ENCODE data around the gene GLIS2. TPM values are rescaled to one million over a fixed set of nuclear protein-coding genes. Genes with fewer than 3 reads are reported as not detected.
A peak's percentile ranks its signal among the peaks of the same experiment; 100 is the strongest.

GLIS2 gene
- total and polyA plus RNA-seq, 10 of the 15 experiments (the other 5 are each of a cell fraction or from before 2014, with no cell fraction given) = 0.03 to 0.64 (median 0.18) TPM; not detected in 4

DNA sequence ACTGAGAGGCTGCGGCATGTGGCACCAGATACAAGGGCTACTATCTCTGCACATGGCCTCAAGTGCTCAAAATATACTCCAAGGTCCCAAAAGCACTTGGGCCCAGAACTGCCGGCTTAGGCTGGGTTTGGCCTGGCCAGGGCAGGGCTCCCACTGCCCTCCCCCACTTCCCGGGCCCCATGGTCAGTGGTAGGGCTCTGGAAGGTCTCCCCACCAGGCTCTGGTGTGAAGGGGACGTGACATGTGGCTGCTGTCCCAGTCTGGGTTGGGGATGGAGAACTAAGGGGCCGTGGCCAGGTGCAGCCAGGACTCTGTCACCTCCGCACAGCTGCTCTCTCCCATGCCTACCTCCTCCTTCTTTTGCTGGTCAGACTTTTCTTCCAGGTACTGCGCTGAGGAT, 41.0 kb downstream of the GLIS2 start:
- TF ChIP-seq NR2F1 (conservative IDR thresholded peaks at IDR 0.05) (no peak), POLR2A (IDR thresholded peaks at IDR 0.05; ENCODE audit: low read depth, low read length) (peak; percentile 47), SPI1 (IDR thresholded peaks at IDR 0.05; ENCODE audit: borderline replicate concordance, insufficient read depth, low read depth, low read length) (no peak), STAT1 (conservative IDR thresholded peaks at IDR 0.05) (no peak), SMC3 (IDR thresholded peaks at IDR 0.05; ENCODE audit: borderline replicate concordance, low read length) (no peak), FOXK2 (IDR thresholded peaks at IDR 0.05) (no peak)
- Histone ChIP-seq H3K27me3 (replicated peaks in 1 of 2; ENCODE audit: control insufficient read depth in 2 of 2, insufficient read depth in 2 of 2, low read length in 1 of 2) (no peaks in the 10 kb centered on the region), H2AFZ (ENCODE audit: control insufficient read depth, low read depth, low read length) (no peak overlapping the region), H3K36me3 (ENCODE audit: control insufficient read depth in 2 of 2, insufficient read depth in 2 of 2, low read length in 1 of 2) (peaks cover 4 to 15% of the 10 kb centered on the region in 2 experiments; a peak in 3 of 4 replicates), H3K9ac (ENCODE audit: control insufficient read depth, insufficient read depth, low read length) (no peak overlapping the region), H3K27ac (ENCODE audit: control insufficient read depth, insufficient read depth) (no peak overlapping the region), H3K4me1 (ENCODE audit: control insufficient read depth, insufficient read depth, low read length) (no peaks in the 10 kb centered on the region), H3K4me2 (ENCODE audit: control insufficient read depth, insufficient read depth) (no peak overlapping the region), H3K79me2 (ENCODE audit: control insufficient read depth, insufficient read depth, low read length) (no peaks in the 10 kb centered on the region), H3K9me3 (replicated peaks; ENCODE audit: control insufficient read depth, insufficient read depth, low read length) (no peaks in the 10 kb centered on the region), H4K20me1 (ENCODE audit: control insufficient read depth, insufficient read depth) (no peaks in the 10 kb centered on the region), H3K4me3 (no peak overlapping the region)
- RAD21 ChIA-PET (ENCODE audit: unreplicated experiment) = no interaction called here
- no TSS peak for BruUV-seq (replicated peaks)
- DNase-seq (ENCODE audit: low read depth, low spot score) = no peak
- intact Hi-C loops (cut with micrococcal nuclease; ENCODE audit: unreplicated experiment) = loop anchor here (10.0 kb wide), 1 partner anchor 118 kb away; the partner anchor contains the start of genes HMOX2 and NMRAL1
- POLR2A ChIA-PET = no interaction called here
- no peak for FAIRE-seq
- in situ Hi-C loops (cut with MboI) = no loop called here
- SMC1A ChIA-PET (ENCODE audit: uncharacterized antibody, unreplicated experiment) = no interaction called here
- CTCF ChIA-PET = interaction anchor here (0.7 kb wide), 1 partner anchor 509 kb away, joined by 3 read pairs; no protein-coding TSS in a partner anchor
- 92% methylated on average over 7 of the region's 7 CpGs for WGBS (ENCODE audit: insufficient coverage, insufficient replicate concordance, low lambda C conversion rate, missing lambda C conversion rate)
- no peak for ATAC-seq

- Histone ChIP-seq H3K9me3 (replicated peaks; ENCODE audit: control insufficient read depth, insufficient read depth, low read length) (no peaks in the 10 kb centered on the region), H3K27me3 (replicated peaks in 1 of 2; ENCODE audit: control insufficient read depth in 2 of 2, insufficient read depth in 2 of 2, low read length in 1 of 2) (no peaks in the 10 kb centered on the region), H4K20me1 (ENCODE audit: control insufficient read depth, insufficient read depth) (no peaks in the 10 kb centered on the region), H3K9ac (ENCODE audit: control insufficient read depth, insufficient read depth, low read length) (no peak overlapping the region), H3K4me3 (no peak overlapping the region), H3K27ac (ENCODE audit: control insufficient read depth, insufficient read depth) (no peak overlapping the region), H2AFZ (ENCODE audit: control insufficient read depth, low read depth, low read length) (no peak overlapping the region), H3K36me3 (ENCODE audit: control insufficient read depth in 2 of 2, insufficient read depth in 2 of 2, low read length in 1 of 2) (peaks cover 4 to 23% of the 10 kb centered on the region in 2 experiments; a peak in 3 of 4 replicates), H3K4me1 (ENCODE audit: control insufficient read depth, insufficient read depth, low read length) (no peaks in the 10 kb centered on the region), H3K79me2 (ENCODE audit: control insufficient read depth, insufficient read depth, low read length) (no peaks in the 10 kb centered on the region), H3K4me2 (ENCODE audit: control insufficient read depth, insufficient read depth) (no peak overlapping the region)
- POLR2A ChIA-PET = no interaction called here
- no TSS peak for BruUV-seq (replicated peaks)
- intact Hi-C loops (cut with micrococcal nuclease; ENCODE audit: unreplicated experiment) (loop anchor here (10.0 kb wide), 1 partner anchor 117 kb away; the partner anchor contains the start of genes HMOX2 and NMRAL1), in situ Hi-C loops (cut with MboI) (no loop called here)
- ATAC-seq (no peak), FAIRE-seq (no peak), DNase-seq (ENCODE audit: low read depth, low spot score) (no peak)
- CTCF ChIA-PET = interaction anchor here (0.8 to 1.0 kb wide), 3 partner anchors 28 to 52 kb away, joined by 3 to 7 read pairs (median 3); no protein-coding TSS in a partner anchor
- RAD21 ChIA-PET (ENCODE audit: unreplicated experiment) = no interaction called here
- SMC1A ChIA-PET (ENCODE audit: uncharacterized antibody, unreplicated experiment) = interaction anchor here (1.8 kb wide), 1 partner anchor 45 kb away, joined by 11 read pairs; no protein-coding TSS in a partner anchor
- 98% methylated on average over 19 of the region's 19 CpGs for WGBS (ENCODE audit: insufficient coverage, insufficient replicate concordance, low lambda C conversion rate, missing lambda C conversion rate)
- TF ChIP-seq BRCA1 (IDR thresholded peaks at IDR 0.05; ENCODE audit: low read depth, low read length) (no peak), ESRRA (IDR thresholded peaks at IDR 0.05; ENCODE audit: low read length) (no peak), POU2F2 (IDR thresholded peaks at IDR 0.05; ENCODE audit: borderline replicate concordance, low read depth, low read length) (no peak), FOXK2 (IDR thresholded peaks at IDR 0.05) (no peak), POLR2A (IDR thresholded peaks at IDR 0.05; ENCODE audit: low read depth, low read length) (peak; percentile 49; the same call in 1 of the 2 replicates), USF1 (IDR thresholded peaks at IDR 0.05; ENCODE audit: borderline replicate concordance, extremely low read length, insufficient read depth, low read depth, low read length) (no peak), ZNF592 (IDR thresholded peaks at IDR 0.05) (no peak), TCF7 (IDR thresholded peaks at IDR 0.05; ENCODE audit: borderline replicate concordance) (no peak)
Observed at GRCh38 chr16:4358236-4358635, 42.4 kb downstream of the GLIS2 start.
